ELR (cell line): Measurements from ENCODE around the gene NAT9.

ENCODE experiments used
- DNase-seq: peaks from one replicate; pipeline ENCODE4 v3.0.0-alpha.2; 2015; ENCODE audit warnings: low read depth

NAT9 gene

GRCh38 chr17:74776044-74776962, at the start of gene NAT9:
TSS of gene NAT9 (minus strand) at chr17:74776345. CDS start at chr17:74775698, 647 bp downstream.
- peak; percentile 98 for DNase-seq

DNA sequence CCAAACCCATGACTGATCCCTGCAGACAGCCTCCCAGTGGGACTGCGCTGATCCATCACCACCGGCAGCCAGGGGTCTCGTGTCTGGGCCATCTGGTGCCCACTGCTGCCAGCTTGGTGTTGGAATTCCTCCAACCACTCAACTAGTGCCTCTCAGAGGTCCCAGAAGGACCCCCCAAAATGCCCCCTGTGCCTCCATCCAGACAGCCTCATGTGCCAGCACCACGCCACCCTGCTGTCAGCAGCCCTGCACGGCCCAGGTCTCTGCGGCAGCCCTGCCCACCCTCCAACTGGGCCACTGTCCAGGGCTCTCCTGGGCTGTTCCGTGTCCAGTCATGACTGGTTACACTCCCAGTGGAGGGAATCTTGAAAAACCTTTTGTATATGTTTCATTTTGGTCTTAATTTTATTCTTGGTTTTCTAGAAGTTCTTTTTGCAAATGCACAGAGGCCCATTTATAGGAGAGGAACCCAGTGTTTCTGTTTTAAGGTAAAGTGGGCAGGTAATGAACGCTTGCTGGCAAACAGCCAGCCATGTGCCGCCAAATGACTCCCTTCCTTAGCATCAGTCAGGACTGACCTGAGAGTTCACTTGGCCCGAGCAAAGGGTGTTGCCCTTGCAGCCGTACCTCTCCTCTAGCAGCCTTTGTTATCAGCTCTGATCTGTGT, 48.9 kb upstream of the NAT9 start:
- DNase-seq = no peak

DNA sequence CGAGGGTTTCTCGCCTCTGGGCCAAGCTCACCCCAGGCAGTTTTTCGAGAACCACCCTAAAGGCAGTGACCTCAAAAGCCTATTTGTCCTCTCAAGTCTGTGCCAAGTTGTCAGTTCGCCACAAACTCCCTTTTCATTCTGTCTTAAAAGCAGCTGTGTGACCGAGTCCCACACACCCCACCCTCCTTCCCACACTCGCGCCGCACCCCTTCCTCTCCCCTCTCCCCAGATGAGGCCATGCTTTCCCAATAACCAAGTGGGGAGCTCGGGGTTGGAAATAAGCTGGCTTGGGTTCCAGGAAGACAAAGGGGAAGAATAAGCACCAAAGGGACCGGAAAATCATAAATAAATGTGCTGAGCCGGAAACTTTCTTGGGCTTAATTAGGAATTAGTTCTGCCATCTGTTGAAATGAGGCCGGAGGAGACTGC, 46.8 kb upstream of the NAT9 start:
- DNase-seq = no peak

DNA sequence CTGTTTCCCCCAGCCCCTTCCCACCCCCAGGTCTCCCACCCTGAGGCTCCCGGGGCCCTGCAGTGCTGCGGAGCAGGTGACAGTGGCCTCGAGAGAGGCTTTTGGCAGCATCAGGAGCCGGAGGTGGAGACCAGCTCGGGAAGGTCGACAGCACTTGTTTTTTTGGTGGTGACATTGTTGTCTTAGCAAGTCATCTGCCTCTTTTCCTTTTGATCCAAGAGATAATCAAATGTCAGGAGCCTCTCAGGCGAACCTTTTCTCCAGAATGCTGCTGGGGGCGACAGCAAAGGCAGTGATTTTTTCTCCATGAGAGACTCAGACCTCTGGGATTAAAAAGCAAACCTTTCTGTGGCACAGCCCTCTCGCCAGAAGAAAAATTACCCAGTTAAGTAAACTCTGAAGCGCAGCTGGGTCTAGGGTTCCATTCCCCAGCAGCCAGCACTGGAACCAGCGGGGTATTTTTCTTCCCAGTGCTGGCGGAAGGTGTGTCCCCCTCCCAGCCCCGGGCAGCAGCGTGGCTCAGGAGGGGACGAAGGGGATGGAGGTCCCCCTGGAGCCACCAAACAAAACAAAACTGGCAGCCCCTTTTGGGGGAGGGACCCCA, 46.3 kb upstream of the NAT9 start:
- no peak for DNase-seq

- no peak for DNase-seq
These were observed 45.6 kb upstream of the NAT9 start for GRCh38 chr17:74821655-74822334.

DNA sequence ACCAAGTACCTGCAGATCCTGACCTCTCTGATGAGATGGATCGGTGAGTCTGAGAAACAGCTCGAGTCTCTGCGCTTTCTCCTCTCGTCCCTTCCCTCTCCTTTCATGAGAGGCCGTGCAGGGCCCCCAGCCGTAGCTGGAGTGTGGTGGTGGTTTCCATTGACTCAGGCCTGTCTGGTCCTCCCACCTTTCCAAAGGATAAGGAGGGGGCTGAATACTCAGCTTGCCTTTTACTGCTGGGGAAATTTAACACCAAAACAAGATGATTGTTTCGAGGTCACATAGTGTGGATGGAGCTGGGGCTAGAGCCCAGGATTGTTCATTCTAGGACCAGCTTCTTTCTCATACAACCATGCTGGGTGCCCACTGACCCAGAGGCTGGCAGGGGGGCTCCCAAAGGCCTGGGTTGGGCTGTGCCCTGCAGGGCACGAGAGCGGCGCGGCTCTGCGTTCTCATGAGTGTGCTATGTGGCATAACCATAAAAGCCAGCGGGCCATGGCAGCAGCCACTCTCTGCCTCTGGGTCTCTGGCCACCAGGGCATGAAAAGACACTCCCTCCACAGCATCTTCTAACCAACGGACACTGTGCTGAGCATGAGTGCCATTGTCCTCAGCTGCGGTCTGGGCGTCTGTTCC, 43.8 kb upstream of the NAT9 start:
- no peak for DNase-seq

- DNase-seq = no peak
These were observed 42.3 kb upstream of the NAT9 start for GRCh38 chr17:74818291-74818938.

GRCh38 chr17:74816905-74817620, 40.9 kb upstream of the NAT9 start:
- no peak for DNase-seq

DNA sequence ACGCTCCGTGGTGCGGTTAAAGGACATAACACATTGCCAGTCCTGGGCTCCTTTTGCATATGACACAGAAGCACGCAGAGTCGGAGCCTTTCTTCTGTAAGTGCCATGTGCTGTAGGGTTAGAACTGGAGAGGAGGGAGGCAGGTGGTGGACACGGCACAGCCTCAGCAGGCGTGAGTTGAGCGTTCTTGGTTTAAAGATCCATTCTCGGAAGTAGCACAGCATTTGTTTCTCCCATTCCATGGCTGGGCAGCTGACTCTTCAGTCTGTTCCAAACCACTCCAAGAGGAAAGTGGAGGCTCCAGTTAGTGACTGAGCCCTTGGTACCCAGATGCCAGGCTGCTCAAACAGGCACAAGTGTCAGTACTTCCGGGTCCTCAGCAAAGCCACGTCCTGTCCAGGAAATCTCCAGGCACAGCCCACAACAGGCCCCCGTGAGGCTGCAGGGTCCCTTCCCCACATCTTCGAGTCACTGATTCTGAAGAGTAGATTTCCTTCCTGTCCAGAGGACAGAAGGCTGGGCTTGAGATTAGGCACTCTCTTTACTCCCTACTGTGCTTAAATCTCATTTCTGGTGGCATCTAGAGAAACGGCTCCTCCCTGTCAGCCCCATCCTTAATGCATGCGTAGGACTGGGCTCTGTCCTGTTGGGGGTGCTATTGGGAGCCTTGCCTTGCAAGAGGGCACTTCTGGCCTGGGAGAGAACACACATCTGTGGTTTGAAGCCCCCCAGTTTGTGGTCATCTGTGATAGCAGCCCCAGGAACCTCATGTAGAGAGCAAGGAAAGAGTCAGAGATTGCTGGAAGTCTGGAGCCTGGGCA, 39.6 kb upstream of the NAT9 start:
- DNase-seq = peak; percentile 11

DNA sequence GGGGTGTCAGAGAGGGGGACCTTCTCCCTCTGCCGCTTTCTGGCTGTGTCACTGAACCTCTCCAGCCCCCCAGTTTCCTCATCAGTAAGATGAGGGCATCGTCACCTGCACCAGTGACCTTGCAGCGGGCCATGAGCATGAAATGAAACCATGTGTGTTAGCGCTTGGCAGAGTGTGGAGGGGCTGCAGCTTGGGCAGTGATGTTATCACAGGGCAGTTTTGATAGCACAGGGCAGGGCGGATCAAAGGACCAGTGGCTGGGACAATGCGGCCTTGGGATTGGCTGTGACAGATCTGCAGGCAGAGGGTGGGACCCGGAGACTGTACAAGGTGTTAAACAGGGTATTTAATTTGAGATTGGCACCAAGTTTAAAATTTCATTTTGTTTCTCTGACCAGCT, 38.9 kb upstream of the NAT9 start:
- DNase-seq = no peak

GRCh38 chr17:74814453-74814852, 38.3 kb upstream of the NAT9 start:
- DNase-seq = no peak

GRCh38 chr17:74812109-74813009, 36.2 kb upstream of the NAT9 start:
- no peak for DNase-seq

GRCh38 chr17:74810699-74811485, 34.7 kb upstream of the NAT9 start:
- no peak for DNase-seq

DNA sequence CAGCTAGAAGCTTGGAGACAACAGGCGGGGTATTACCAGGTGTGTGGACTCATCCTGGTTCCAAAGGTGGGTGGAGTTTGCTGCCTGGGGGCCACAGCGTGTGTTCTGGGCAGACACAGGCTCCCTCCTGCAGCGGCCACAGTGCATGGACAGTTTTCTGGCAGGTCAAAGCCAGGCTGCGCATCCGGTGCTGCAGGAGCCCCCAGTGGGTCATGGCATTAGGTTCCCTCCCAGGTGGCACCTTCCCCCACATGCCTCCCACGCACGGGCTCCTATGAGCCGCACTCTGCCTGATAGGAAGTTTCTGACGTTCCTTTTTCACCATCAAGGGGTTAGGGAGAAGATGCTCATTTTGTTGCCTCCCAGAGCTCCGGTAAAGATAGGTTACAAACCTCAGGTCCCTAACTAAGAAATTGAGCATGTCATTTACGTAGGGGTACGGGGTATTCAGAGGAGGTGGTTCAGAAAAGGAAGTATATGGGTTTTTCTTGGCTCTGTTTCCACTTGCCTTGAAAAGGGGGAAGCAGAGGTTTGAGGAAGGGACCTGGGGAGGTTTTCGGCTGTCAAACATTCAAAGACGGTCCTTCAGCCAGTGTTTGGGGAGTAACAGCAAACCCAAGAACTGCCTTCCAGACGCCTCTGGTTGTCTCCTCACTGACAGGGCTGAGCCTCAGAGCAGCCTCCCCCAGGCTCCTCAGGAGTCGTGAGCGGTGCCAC, 32.7 kb upstream of the NAT9 start:
- no peak for DNase-seq

DNA sequence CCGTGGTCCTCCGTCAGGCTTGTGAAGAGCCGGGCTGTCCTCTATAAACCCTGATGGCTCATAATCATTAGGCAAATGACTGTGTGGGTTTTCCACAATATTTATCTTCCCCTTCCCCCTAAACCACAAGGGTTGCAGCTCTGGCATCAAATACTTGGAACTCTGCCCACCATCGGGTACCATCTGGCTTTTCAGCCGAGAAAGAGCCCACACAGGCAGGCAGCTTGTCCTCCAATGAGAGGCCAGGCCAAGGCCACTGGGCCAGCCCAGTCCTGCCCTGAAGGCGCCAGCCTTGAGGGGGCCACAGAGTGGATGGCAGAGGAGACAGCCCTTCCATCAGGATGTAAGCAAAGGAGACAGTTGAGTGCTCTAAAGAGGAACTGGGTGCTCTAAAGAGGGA, 31.8 kb upstream of the NAT9 start:
- no peak for DNase-seq

- no peak for DNase-seq
These were observed 31.3 kb upstream of the NAT9 start for GRCh38 chr17:74807441-74807840.

DNA sequence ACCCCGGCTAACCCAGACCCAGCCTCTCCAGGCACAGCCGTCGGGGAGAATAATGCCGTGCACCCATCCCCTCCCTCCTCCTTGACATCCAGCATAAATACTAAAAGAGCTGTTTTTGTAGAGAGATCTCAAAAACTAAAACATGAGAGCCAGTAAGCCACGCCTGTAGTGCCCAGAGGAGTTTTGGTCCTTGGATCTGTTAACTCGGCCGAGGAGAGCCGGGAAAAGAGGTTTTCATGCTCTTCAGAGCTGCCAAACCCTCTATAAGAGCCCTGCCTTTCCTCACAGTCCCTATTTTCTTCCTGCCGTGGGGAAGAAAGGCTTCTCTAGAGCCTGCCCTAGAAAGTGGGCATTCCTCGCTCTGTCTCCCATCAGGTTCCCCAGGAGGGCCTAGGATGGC, 30.2 kb upstream of the NAT9 start:
- no peak for DNase-seq
